Epithelial cell of esophagus (primary cell): ENCODE data around the gene PDZD4.

ENCODE experiments used
- DNase-seq: peaks from one replicate; pipeline ENCODE4 v3.0.0; 2010; ENCODE audit warnings: low read depth
- H3K4me3 ChIP-seq: 2 replicates; pipeline ENCODE4 v1.5.1; 2011; ENCODE audit warnings: mild to moderate bottlenecking, low read length, control low read depth
- TF ChIP-seq, protein P1 (sequence below): IDR thresholded peaks from 2 replicates; pipeline ENCODE4 v1.5.1; 2011; ENCODE audit warnings: low read depth, mild to moderate bottlenecking, low read length, control low read depth, inconsistent platforms; ENCODE audit not compliant: insufficient read depth; ENCODE audit errors: missing control alignments

PDZD4 gene

DNA sequence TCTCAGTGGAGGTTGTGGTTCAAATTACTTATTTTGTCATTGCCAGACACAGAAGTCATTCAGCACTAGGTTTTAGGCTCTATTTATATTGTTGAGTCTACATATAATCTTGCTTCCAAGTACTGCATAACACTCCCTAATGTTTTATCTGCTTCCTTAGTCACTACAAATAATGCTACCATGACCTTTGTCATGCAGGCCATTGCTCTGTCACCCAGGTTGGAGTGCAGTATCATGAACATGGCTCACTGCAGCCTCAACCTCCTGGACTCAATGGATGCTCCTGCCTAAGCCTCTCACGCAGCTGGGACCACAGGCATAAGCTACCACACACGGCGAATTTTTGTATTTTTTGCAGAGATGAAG, 23.5 kb upstream of the PDZD4 start:
- H3K4me3 ChIP-seq: no peak overlapping the region
- DNase-seq: no peak
- TF ChIP-seq, protein P1, sequence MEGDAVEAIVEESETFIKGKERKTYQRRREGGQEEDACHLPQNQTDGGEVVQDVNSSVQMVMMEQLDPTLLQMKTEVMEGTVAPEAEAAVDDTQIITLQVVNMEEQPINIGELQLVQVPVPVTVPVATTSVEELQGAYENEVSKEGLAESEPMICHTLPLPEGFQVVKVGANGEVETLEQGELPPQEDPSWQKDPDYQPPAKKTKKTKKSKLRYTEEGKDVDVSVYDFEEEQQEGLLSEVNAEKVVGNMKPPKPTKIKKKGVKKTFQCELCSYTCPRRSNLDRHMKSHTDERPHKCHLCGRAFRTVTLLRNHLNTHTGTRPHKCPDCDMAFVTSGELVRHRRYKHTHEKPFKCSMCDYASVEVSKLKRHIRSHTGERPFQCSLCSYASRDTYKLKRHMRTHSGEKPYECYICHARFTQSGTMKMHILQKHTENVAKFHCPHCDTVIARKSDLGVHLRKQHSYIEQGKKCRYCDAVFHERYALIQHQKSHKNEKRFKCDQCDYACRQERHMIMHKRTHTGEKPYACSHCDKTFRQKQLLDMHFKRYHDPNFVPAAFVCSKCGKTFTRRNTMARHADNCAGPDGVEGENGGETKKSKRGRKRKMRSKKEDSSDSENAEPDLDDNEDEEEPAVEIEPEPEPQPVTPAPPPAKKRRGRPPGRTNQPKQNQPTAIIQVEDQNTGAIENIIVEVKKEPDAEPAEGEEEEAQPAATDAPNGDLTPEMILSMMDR: no peak

DNA sequence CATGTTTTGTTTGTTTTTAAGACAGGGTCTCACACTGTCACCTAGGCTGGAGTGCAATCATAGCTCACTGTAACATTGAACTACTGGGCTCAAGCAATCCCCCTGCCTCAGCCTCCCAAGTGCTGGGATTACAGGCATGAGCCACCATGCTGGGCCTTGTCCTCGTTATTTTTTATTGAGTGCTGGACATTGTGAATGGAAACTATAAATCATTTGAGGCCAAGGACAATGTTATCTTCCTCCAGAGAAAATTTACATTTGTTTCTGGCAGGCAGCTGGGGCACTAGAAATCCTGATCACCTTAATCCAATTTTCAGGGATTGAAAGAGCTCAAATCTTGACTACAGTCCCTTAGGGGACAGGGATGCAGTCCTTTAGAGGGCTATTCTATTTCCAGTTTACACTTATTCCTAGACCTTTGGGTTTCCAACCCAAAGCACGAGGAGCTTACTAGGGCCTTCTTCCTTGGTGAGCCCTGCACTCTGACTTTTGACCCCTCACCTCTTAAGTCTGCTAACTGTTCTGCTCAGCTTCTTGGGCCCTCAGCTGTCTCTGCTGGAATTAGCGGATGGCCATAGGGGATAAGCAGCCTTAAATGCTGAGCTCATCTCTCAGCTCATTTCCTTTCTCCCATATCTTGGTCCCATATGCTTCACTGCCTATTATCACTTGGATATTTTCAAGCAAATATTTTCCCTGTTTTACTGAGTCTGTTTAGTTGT, 23.0 kb upstream of the PDZD4 start:
- TF ChIP-seq, protein P1: no peak
- DNase-seq: no peak
- no peak overlapping the region for H3K4me3 ChIP-seq

DNA sequence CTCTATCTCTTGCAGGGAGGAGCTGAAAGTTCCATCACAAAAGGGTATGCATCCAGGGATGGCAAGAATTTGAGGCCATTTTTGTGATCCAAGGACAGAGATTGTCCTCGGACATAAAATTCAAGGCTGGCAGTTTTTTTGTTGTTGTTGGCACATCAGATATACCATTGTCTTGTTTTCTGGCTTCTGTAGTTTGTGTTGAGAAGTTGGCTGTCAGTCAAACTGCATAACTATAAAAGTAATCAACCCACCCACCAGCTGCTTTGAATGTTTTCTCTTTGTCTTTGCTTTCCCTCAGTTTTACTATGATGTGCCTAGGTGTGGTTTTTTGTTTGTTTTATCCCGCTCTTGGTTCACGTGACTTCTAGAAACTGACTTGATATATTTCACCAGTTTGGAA, 21.6 kb upstream of the PDZD4 start:
- H3K4me3 ChIP-seq: no peak overlapping the region
- TF ChIP-seq, protein P1: no peak
- DNase-seq: no peak

DNA sequence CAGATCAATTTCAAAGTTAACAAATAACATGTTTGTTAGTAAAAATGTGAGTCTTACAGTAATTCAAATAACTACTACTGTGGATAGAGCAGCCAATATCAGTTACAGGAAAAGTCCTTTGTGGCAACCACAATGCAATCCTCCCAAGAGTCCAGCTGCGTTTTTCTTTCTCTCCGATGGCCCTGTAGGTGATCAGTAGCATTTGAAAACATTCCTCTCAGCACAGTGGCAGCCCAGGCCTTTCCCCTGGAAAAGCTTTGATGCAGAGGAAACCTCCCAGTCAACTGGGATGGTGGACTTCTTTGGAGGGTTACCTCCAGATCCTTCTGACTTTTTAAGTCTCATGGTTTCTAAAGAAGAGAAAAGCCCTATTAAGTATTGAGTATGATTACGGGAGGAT, 18.0 kb upstream of the PDZD4 start:
- DNase-seq: no peak
- H3K4me3 ChIP-seq: no peak overlapping the region
- TF ChIP-seq, protein P1: no peak

DNA sequence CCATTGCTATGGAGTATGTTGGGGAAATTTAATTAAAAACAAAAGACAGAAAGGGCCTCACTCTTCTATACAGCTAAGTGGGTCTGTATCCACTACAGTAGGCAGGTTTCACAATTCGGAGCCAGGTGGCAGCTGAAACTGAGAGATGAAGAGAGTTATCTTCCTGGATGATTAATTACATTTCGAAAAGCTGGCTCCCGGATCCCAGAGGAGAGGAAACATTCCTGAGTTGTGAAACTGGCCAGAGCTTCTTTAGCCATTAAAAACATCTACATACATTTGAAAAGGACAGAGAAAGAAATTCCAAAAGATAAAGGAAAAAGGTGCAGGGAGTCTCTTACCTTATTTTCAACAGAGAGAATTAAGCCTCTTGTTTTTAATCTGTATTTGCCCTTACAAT, 15.5 kb upstream of the PDZD4 start:
- H3K4me3 ChIP-seq: no peak overlapping the region
- peak; percentile 34 for DNase-seq
- TF ChIP-seq, protein P1: no peak

DNA sequence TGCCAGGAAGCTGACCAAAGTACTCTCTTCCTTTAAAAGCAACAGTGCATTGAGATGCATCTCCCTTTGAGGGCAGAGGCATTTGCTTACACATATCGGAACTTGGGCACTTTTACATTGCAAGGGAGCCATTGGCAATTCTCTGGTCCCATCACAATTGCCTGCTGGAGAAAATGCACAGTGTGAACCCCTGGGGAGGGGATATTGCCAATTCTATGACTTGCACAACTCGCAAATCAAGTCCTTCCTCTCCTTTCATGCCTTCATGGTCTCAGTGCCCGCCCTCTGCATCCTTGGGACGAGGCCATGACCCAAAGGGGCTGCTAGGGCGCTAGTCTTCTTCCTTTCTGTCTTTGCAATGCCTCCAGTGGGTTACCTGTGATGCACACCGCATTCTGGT, 14.9 kb upstream of the PDZD4 start:
- TF ChIP-seq, protein P1: no peak
- no peak overlapping the region for H3K4me3 ChIP-seq
- DNase-seq: no peak

DNA sequence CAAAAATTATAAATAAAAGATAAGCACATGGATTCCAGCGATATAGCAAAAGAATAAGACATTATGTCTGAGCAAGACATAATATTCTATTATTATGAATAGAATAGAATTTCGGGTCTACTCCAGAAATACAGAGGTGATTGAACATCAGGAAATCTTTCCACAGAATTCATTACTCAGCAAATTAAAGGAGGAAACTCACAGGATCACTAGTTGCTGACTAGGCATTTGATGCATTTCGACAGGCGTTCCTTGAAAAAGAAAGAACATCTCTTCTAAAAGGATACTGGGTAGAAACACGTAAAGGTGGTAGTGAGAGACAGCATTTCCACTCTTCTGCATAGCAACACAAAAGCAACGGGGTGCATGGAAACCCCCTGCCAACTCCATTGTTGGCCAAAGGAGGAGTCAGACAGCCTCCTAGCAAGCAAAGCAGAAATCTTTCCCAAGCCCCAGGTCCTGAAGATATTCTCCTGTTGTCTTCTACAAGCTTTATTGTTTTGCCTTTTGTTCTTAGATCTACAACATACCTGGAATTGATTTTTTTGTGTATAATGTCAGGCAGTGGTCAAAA, 14.3 kb upstream of the PDZD4 start:
- no peak for DNase-seq
- H3K4me3 ChIP-seq: no peak overlapping the region
- TF ChIP-seq, protein P1: no peak
